ENCODE measurements around the gene GPC6.

Gene GPC6

DNA sequence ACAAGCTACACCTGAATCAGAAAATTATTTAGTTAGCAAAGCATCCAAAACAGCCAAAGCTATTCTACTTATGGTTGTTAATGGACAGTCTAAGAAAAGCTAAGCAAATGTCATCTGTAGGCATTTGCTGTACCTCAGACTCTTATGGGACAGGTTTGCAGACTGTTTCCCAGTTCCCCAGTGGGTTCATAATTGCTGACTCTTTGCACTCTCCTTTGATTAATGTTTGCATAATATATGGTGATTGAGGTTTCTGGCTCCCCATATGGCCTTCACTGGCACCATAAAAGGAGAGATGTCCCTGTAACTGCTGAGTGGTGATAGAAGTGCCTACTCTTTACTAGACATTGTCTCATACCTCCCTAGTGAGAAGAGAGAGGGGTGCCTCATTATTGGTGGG, 142.1 kb downstream of the GPC6 start:
- DNase-seq (ENCODE audit: low read depth in 2 of 2) = no peak

DNA sequence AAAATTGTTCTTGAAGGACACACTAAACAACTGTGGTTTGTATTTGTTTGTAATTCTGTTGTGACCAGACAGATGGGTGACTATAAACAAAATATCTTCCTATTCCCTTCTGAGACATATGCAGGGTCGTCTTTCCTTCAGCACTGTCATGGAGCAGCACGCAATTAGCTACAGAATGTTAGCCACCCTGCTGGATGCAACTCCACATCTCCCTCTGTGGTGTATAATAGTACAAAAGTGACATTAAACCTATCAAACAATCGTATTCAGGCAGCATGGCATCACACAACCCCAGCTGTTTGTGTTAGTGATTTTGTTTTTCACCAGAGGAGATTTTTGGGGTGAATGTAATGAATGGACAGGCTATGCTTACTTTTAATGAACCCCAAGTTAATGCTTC, 146.2 kb downstream of the GPC6 start:
- DNase-seq (ENCODE audit: low read depth in 2 of 2) = no peak

DNA sequence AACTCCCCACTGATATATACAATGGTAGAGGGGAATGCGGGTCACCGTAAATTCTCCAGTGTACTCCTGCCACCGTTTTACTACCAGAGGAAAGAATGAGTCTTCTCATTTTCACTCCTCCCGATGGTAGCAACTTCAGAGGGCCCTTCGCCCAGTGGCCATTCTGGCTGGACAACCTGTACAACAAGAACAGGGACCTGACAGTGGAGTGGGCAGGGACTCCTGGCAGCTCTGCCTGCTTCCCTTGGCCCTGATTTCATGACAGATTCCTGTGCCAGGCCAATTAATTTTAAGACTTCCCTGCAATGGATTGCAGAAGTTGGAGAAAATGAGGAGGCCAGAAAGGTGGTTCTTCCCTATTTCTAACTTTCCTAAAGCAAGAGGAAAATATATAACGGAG, 148.9 kb downstream of the GPC6 start:
- no peak for DNase-seq (ENCODE audit: low read depth in 2 of 2)

DNA sequence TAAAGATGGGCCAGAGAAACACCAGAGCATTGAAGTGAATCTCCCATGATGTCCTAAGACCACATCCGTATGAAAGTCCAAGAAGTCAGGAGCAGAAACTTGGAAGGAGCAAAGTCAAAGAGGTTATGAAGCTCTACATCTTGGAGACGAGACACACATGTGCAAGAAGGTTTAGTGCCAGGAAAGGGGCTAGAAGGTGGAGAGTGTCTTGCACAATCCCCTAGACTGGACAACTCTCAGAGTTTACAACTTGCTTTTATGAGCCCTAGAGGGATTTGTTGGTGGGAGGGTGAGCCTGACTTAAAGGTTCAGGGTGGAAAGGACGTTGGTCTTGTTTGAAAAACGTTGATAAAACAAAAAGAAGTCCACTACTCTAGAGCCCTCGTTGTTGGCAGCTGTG, 150.6 kb downstream of the GPC6 start:
- DNase-seq (ENCODE audit: low read depth in 2 of 2) = no peak

DNA sequence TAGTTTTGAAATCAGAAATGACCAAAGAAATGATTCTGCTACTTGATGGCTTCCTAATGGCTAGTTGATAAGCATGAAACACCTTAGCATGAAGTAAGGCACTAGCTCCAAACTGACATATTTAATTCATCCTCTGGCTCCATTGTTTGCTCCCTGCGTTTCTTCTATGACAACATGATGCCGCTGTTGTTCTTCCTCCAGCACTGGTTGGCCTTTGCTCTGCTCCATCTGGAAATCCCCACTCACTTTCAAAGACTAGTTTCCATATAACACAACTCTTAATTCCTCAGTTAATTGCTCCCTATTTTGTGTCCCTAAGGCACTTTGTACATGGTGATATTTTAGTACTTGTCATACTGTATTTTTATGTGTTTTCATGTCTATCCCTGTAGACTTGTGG, 151.6 kb downstream of the GPC6 start:
- no peak for DNase-seq (ENCODE audit: low read depth in 2 of 2)

DNA sequence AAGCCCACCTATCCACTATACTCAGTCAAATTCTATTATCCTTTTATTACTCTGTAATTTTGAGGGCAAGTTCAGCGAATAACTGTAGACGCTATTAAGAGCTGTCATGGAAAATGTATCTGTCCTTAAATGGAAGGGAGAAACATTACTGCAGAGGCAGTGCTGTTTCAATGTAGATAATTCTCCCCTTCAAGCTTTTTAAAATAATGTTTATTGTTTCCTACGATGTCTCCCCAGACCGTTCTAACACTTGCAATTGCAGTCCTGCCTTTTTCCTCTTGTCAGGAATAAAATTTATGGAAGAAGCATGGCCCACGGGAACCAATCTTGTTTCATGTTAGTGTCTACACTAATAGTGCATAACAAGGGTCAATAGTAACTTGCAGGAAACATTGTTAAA, 159.5 kb downstream of the GPC6 start:
- no peak for DNase-seq (ENCODE audit: low read depth in 2 of 2)

DNA sequence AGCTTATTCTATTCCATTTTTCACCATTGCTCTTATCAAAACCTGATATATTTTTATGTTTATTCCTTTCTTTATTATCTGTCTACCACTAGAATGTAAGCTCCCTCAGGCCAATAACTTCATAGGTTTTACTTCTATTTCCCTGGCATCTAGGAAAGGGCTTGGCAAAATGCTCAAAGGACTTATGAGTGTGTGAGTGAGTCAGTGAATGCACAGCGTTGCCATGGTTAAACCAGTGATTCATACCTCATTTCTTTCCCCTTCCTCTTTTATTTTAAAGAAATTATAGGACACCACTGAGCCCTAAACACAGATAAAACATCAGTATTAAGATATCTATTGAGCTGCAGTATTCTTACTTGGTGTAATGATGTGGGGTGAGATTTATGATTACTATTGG, 162.1 kb downstream of the GPC6 start:
- DNase-seq (ENCODE audit: low read depth in 2 of 2) = no peak

DNA sequence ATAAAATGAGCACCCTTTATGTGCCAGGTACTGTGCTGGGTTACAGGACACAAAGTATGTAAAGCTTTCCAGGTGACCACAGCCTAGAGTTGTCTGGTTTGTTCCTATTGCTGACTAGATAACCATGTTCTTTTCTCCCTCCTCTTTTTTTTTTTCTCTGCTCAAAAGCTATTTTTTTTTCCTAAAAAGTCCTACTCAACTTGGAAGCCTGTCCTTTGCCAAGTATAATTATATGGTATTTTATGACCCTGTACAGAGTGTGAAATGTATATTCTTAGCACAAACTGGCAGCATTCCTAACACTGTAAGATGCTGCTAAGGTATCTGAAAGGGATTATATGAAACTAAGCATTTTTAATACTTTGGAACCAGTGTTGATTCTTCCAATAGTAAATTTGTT, 171.0 kb downstream of the GPC6 start:
- no peak for DNase-seq (ENCODE audit: low read depth in 2 of 2)

DNA sequence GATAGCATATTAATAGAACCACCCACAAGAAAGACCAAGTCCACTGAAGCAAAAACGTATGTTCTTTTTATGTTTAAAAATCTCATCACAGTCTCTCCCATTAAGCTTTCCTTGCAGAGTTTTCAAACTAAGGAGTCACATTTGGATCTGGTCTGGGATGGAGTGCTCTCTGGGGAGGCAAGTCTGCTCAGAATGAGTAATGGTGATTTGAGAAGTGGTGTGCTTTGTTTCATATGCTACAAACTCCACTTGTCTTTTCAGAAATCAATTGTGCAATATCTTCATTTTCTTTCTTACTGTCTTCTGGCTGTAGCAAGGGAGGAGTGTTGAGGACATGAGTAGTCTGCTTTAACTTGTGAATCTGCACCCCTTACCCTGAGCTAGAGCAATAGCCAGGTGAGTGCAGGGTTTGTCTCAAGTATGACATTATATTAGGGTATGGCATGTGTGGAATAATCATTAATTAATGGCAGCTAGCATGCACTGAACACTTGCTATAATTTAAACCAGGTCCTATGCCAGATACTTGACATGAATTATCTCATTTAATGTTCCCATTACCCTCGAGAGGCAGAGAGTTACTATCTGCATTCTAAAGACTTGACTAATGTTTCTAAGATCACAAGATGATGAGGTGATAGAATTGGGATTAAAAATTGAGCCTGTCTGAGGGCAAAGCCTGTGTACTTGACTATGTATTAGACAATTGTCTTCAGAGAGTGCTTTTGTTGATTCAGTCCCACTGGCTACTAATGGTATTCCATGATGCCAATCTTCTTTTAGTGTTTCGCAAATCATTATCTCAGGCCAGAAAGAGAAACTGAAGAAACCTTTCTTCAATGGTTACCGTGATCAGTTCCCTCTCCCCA, 171.8 kb downstream of the GPC6 start:
- DNase-seq (ENCODE audit: low read depth in 2 of 2) = no peak

DNA sequence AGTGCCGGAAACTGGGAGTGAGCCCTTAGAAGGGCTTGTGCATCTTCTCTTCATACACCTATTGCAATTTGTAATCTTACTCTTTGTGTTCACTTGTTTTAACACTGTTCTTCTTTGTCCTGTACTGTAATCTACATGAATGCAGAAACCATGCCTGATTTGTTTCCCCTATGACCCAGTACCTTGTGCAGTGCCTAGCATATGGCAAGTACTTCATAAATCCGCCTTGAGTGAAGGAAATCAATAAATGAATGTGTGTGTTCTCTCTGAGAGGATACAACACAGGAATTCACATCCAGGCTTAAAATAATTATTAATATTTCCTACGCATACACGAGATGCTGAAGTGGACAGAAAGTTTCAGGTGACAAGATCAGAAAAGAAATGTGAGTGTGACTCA, 172.6 kb downstream of the GPC6 start:
- no peak for DNase-seq (ENCODE audit: low read depth in 2 of 2)

DNA sequence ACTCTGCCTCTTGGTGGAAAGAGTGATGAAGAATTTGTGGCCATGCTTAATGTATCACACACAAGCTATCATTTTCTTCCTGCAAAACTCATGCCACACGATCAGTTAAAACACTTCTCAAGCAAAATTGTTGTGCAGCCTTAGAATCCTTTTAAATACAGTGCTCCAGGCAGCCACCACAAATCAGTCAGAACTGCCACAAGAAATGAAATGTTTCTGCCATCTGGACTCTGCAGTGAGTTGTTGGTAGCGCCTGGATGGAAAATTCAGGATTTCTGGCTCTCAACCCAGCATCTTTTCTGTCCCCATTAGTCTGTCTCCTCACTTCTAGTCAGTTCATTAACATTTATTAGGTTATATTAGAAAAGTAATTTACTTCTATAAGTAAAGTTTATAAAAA, 179.5 kb downstream of the GPC6 start:
- DNase-seq (ENCODE audit: low read depth in 2 of 2) = no peak

DNA sequence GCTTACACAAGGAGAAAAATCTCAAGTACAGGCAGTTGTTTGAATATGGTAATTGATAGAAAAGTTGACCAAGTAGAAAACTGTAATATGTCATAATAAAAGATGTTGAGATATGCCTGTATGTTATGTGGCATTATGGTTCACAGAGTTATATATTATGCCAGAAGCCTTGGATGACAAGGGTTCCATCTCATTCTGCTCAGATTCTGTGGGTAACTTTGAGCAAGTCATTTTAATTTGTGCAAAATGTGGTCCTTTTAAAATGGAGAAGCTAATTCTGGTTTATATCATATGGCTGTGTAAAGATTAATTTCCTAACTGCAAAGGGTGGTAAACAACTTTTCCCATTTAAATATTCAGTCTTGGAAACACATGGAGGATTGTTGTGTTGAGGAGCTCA, 180.9 kb downstream of the GPC6 start:
- DNase-seq (ENCODE audit: low read depth in 2 of 2) = no peak

DNA sequence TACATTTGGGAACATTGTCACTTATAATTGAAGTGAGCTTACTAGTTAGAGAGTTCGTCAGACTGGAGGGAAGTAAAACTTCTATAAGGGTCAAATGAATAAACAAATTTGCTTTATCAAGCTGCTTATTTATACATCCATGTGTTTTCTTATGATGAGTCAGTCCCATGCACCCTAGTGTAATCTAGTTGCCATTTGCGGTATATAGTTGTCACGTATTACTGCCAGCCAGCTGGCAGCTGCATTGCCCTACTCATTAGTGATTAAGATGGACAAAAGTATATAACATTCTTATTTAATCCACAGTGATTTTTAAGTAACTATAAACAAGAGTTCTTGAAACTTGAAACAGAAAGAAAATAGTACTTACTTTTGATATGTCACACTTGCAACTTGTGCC, 182.4 kb downstream of the GPC6 start:
- no peak for DNase-seq (ENCODE audit: low read depth in 2 of 2)

DNA sequence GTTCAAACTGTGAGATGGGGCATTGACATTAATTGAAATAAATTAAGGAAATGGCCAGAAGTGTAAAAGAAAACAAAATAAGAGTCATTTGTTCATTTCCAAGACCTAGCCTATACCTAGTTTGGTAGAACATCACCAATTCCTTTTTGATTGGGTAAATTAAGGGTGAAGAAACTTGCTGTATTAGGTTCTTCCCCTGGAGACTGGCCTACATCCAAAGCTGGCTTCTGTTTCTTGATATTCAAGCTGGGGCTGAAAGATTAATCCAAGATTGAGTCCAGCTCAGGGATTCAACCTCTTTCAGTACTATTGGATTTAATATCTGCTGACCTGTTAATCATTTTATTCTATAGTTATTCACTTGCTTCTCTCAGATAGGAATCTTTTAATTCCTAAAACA, 183.2 kb downstream of the GPC6 start:
- DNase-seq (ENCODE audit: low read depth in 2 of 2) = no peak

DNA sequence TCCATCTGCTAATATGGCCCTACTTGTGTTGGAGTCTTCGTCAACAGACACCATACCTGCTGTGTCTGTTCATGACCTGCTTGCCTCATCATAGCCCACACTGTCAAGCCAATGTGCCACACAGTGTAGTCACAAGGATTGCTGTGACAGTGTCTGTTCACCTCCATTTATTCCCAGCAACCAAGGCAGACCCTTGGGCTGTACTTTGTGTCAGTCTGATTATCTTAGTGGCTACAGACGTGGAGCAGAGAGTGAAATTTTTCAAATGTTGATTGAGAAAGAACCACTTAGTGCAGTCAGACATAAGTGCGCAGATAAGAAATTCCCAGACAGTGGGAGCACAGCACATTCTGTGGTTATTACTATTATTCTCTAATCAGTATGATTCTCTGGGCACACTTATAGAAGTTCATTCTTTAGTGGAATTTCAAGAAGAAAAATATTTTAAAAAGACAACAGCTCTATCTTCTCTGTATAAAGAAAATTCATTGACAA, 184.6 kb downstream of the GPC6 start:
- DNase-seq (ENCODE audit: low read depth in 2 of 2) = no peak

DNA sequence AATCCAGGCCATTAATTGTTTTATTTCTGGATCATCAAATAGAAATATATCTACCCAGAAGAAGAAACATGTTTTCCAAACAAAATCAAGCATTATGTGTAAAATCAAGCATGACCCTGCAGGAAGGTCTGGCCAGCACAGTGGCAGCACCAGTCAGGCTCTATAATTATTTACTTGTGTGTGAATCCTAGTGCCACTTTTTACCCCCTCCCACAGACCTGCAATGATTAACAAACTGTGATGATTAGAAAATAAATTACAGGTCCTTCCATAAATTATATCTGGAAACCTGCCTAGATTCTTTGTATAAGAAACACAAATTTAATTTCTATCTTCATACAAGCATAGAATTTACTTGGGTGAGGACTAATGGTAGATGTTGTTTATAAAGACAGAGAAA, 186.1 kb downstream of the GPC6 start:
- no peak for DNase-seq (ENCODE audit: low read depth in 2 of 2)

DNA sequence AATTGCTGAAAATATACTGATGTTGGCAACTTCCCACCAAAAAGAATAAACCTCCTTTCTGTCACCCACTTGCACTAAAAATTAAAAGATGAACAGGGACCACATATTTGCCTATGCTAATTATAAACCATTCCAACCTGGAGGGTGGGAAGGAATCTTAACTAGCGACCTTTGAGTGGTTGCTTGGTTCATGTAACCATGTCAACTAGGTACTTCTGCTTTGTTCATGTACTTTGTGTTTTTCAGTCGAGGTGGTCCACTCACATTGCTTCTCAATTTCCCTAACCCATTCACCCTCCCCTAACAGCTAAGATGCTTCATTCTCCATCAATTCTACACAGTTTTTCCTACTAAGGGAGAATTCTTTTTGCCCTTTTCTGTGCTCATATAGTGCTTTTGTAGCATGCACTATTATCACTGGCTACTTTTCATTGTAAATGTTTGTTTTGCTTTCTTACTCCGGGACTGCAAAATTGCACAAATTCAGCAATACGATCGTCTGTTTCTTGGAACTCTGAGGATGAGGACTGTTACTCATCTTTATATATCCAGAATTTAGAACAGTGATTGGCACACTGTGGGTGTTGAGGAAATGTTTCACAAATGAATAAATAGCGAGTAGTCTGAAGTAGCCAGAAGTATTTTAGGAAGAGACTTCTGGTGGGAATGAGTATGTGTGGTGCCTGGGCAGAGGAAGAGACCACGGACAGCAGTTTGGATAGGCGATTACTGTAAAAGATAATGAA, 187.5 kb downstream of the GPC6 start:
- no peak for DNase-seq (ENCODE audit: low read depth in 2 of 2)

DNA sequence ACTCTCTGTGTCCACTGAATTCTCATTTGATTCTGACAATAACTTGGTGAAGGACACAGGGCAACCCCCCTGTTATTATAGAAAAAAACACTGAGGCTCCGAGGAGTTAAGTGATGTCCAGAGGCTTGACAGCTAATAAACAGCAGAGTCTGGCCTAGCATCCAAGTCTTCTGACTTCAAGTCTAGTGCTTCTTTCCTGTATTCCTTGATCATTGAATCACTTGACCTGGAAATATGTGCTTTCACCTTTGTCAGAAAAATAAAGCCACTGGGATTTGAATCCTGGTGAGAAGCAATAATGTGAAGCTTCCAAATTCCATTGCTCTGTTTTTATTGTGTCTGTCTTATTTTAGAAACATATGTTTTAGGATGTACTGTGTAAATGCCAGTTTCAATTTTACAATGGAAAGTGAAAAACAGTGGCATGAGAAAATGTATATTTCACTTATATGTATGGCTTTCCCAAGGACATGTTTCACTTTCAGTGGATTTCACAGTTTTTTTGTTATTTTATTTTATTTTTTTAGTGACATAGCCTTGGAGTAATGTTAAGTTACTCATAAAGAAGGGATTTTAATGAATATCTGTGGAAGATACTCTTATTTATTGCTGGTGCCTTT, 190.2 kb downstream of the GPC6 start:
- DNase-seq (ENCODE audit: low read depth in 2 of 2) = no peak

DNA sequence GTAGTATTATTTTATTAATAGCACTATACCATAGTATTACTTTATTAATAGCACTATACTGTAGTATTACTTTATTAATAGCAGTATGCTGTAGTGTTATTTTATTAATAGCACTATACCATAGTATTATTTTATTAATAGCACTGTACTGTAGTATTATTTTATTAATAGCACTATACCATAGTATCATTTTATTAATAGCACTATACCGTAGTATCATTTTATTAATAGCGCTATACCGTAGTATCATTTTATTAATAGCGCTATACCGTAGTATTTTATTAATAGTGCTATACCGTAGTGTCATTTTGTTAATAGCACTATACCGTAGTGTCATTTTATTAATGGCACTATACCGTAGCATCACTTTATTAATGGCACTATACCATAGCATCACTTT, 191.8 kb downstream of the GPC6 start:
- no peak for DNase-seq (ENCODE audit: low read depth in 2 of 2)

DNA sequence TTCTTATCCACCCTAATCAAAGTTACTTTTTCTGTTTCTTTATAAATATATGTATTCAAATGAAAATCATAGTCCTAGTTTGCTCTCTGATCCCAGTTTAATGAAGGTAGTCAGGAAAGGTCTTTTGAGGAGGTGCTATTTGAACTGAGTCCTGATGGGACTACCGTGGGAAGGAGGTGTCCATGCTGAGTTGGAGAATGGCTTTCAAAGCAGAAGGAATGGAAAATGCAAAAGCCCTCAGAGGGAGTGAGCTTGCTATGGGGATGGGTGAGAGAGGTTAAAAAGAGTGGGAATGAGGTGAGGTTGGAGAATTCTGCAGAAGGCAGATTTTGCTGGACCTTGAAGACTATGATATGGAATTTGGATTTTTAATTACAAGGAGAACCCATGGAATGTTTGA, 193.6 kb downstream of the GPC6 start:
- no peak for DNase-seq (ENCODE audit: low read depth in 2 of 2)

DNA sequence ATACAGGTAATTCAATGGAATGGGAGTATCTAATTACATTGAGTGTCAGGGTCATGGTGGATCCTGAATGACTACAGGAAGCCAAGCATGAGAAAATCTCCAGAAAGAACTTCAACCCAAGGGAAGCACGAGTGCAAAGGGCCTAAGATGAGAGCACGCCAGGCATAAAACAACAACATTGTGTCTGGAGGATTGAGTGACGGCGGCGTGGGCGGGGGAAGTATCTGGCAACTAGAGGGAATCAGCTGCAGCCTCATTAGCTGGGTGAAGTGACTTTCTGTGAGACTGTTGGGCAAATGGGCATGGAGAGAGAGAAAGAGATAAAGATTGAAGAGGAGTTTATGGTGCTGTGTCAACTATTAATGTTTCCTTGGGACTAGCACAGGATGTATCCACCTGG, 194.3 kb downstream of the GPC6 start:
- no peak for DNase-seq (ENCODE audit: low read depth in 2 of 2)

DNA sequence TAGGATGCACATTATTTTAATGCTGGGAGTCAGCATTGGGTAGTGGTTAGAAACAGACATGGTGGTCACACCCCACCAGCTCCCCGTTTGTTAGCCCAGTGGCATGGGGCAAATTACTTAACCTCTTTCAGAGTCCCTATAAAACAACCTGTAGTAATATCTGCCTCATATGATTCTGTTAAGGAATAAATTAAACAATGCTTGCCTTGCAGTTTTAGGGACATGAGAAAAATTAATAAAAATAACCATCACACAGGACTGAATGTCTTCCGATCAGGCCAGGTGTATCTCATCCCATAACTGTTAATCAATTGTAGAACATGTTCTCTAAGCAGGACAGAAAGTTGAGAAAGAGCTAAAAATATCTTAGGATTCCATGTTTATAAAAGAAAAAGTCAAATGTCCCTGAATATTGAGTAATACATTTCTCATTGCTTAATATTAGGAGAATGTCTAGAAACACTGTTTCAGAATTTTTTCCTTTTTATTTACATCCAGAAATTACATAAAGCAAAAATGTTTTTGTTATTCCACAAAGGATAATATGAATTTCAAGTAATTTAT, 196.5 kb downstream of the GPC6 start:
- no peak for DNase-seq (ENCODE audit: low read depth in 2 of 2)
